GM12801 (cell line): Measurements from ENCODE around the gene RAF1.

Source experiments
- TF ChIP-seq, protein P1 (sequence below): IDR thresholded peaks from one replicate; pipeline ENCODE4 v1.5.1; 2011; ENCODE audit warnings: control low read depth; ENCODE audit not compliant: insufficient read length; ENCODE audit errors: extremely low read depth

Gene RAF1

DNA sequence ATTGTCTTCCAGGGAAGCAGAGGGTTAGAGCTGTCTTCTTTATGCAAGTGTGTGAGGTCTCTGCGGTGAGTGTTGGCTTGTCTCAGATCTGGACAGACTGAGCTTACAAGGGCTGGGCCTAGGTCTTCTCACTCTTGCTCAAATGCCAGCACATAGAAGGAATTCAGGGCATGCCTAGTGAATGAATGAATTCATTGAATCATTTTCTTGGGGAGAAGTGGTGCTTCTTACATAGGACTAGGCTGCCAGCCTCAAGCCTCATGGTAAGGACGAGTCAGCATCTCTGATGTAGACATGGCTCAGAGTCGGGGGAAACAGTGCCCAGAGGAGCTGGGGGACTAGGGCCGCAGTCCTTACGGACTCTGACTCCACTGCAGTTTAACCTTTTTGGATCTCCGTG is 89.8 kb downstream of the RAF1 start:
- TF ChIP-seq, protein P1, sequence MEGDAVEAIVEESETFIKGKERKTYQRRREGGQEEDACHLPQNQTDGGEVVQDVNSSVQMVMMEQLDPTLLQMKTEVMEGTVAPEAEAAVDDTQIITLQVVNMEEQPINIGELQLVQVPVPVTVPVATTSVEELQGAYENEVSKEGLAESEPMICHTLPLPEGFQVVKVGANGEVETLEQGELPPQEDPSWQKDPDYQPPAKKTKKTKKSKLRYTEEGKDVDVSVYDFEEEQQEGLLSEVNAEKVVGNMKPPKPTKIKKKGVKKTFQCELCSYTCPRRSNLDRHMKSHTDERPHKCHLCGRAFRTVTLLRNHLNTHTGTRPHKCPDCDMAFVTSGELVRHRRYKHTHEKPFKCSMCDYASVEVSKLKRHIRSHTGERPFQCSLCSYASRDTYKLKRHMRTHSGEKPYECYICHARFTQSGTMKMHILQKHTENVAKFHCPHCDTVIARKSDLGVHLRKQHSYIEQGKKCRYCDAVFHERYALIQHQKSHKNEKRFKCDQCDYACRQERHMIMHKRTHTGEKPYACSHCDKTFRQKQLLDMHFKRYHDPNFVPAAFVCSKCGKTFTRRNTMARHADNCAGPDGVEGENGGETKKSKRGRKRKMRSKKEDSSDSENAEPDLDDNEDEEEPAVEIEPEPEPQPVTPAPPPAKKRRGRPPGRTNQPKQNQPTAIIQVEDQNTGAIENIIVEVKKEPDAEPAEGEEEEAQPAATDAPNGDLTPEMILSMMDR = no peak

DNA sequence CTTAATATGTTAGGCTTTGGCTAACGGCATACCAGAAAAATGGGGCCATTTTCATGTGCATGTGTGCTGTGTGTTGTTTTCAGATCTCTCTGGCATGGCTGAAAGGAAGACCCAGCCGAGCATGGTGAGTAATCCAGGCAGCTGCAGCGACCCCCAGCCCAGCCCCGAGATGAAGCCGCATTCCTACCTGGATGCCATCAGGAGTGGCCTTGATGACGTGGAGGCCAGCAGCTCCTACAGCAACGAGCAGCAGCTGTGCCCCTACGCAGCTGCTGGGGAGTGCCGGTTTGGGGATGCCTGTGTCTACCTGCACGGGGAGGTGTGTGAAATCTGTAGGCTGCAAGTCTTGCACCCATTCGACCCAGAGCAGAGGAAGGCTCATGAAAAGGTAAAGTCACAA is 91.9 kb downstream of the RAF1 start:
- TF ChIP-seq, protein P1 = no peak

DNA sequence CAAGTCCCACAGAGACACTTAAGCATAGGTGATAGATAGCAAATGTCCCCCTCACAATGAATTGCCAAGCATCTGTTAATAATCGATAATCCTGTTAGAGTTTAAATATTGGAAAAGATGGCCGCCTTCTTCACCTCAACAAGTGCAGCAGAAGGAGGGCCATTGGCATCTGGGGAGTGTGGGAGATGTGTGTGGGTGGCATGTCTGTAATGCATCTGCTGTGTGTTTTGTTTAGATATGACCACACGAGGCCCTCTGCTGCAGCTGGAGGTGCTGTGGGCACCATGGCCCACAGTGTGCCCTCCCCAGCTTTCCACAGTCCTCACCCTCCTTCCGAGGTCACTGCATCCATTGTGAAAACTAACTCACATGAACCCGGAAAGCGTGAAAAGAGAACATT is 94.1 kb downstream of the RAF1 start:
- TF ChIP-seq, protein P1 = no peak

DNA sequence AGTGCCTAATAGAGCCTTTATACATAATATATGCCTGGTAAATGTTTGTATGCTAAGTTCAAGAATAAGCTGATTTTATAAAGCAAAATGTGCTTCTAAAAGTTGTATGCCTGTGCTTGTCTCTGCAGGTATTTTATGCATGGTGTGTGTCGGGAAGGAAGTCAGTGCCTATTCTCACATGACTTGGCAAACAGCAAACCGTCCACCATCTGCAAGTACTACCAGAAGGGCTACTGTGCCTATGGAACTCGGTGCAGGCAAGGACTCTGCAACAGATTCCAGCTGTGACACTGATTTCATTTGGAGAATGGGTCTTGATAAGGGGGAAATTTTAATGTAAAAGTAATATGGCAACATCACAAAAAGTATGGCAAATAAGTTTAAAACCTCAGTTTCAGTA is 95.2 kb downstream of the RAF1 start:
- TF ChIP-seq, protein P1 = no peak

DNA sequence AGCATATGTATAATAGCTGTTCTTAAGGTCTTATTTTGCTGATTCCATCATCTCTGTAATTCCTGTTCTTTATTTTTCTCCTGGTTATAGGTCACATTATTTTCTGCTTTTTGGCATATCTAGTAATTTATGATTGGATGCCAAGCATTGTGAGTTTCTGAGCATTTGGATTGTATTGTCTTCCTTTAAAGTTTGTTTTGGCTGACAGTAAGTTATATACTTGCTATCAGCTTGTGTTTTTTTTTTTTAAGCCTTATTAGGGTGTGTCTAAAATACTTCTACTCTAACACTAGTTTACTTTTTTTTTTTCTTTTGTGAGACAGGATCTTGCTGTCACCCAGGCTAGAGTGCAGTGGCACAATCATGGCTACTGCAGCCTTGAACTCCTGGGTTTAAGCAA is 96.9 kb downstream of the RAF1 start:
- TF ChIP-seq, protein P1 = no peak

DNA sequence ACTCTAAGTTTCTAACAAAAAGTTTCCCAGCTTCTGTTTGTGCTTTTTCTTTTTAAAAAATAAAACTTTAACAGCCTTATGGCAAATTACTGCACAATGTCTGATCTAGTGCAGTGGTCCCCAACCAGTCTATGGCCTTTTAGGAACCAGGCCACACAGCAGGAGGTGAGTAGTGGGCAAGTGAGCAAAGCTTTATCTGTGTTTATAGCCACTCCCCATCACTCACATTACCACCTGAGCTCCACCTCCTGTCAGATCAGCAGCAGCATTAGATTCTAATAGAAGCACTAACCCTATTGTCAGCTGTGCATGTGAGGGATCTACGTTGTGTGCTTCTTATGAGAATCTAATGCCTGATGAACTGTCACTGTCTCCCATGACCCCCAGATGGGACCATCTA is 101.5 kb downstream of the RAF1 start:
- TF ChIP-seq, protein P1 = no peak

DNA sequence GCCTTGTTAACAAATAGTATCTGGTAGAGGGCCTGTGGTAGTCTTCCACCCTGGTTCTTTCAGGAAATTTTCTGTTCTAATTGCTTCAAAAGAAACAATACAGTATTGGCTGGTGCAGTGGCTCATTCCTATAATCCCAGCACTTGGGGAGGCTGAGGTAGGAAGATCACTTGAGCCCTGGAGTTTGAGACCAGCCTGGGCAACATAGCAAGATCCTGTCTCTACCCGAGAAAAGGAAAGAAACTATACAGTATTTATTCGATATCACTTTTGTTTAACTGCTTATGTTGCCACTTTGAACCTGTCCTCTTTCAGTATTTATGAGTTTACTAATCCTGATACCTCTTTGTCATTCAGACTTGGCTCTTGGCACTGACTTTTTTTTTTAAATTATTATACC is 102.5 kb downstream of the RAF1 start:
- TF ChIP-seq, protein P1 = no peak
